HG03064 (cell line): ENCODE data around the gene FAT3.

Experiments
- ATAC-seq: cut with Tn5 transposase; IDR thresholded peaks from one replicate; pipeline ENCODE4 v1.9.1; 2021; ENCODE audit warnings: low read depth; ENCODE audit not compliant: unreplicated experiment

The FAT3 gene

GRCh38 chr11:92224407-92225124 lies at the start of gene FAT3:
FAT3 (plus strand) TSS chr11:92224818; CDS start chr11:92352113, 127,295 bp downstream.
- no peak for ATAC-seq

- no peak for ATAC-seq
These were observed 45.5 kb upstream of the FAT3 start for GRCh38 chr11:92179017-92179670.

- no peak for ATAC-seq
These were observed 44.4 kb upstream of the FAT3 start for GRCh38 chr11:92180226-92180625.

DNA sequence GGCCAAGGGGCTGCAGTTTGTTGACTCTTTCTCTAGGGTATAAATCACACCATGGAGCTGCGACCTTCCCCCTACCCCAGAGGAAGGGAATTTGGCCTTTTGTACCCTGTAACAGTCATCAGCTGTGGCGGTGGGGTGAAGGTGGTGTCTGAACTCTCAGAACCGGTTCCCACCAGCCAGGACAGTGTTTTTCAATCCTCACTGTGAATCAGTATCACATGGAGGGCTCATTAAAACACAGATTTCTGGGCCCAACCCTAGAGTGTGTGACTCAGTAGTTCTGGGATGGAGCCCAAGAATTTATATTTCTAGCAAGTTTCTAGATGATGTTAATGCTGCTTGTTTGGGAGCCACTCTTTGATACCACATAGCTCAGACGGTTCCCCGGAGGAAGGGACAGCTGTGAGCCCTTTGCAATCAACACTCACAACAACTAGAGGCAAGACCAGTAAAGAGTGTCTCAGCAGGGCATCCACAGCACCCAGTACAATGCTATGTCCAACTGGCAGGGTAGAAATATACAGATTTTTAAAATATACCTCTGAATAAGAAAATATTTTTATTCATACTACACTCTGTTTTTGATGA lies 43.9 kb upstream of the FAT3 start:
- no peak for ATAC-seq

GRCh38 chr11:92190535-92191206 lies 33.9 kb upstream of the FAT3 start:
- no peak for ATAC-seq

GRCh38 chr11:92192141-92192540 lies 32.5 kb upstream of the FAT3 start:
- no peak for ATAC-seq

- no peak for ATAC-seq
These were observed 26.4 kb upstream of the FAT3 start for GRCh38 chr11:92198268-92198667.

DNA sequence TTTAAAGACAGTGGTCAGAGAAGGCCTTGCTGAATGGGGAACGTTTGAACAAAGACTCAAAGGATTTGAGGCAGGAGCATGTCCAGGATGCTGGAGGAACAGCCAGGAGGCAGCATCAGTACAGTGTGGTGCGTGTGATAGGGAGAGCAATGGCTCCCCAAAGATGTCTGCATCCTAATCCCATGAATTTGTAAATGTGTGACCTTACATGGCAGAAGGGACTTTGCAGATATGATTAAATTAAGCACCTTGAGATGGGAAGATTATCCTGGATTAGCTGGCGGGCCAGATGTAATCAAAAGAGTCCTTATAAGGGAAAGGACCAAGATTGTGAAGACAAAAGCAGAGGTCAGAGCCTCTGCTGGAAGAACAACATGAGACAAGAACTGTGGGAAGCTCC lies 24.6 kb upstream of the FAT3 start:
- no peak for ATAC-seq

DNA sequence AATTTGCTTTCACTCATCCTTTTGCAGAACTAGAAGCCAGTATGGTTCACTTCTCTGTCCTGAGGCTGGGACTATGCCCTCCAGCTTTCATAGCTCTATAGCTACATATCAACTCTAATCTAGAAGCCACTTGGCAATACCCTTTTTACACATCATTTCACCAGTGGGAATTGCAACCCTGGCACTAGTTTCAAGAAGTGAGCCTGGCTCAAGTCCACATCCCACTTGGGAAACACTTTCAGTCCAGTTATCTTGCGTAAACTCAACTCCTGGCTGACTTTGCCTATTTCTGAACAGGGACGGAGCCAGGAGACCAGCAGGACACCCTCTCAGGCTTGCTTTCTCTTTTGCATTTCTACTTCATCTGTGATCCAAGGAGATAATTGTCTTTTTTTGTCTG lies 19.9 kb upstream of the FAT3 start:
- no peak for ATAC-seq

DNA sequence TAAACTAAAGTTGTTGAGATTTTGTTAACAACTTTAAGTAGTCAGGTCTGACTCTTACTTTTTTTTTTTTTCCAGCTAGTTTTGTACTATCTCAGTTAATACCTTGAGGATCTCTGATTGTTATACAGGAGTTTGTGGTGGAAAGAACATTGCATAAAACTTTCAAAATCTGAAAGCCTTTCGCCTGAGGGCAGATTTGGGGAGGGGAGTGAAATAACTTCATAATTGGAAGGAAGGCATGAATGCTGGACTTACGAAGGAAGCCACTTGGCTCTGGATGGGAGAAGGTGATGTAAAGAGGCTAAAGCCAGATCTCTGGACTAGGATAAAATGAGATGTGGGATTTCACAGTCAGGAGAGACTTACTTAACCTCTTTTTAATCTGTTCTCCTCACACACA lies 18.2 kb upstream of the FAT3 start:
- ATAC-seq = no peak

DNA sequence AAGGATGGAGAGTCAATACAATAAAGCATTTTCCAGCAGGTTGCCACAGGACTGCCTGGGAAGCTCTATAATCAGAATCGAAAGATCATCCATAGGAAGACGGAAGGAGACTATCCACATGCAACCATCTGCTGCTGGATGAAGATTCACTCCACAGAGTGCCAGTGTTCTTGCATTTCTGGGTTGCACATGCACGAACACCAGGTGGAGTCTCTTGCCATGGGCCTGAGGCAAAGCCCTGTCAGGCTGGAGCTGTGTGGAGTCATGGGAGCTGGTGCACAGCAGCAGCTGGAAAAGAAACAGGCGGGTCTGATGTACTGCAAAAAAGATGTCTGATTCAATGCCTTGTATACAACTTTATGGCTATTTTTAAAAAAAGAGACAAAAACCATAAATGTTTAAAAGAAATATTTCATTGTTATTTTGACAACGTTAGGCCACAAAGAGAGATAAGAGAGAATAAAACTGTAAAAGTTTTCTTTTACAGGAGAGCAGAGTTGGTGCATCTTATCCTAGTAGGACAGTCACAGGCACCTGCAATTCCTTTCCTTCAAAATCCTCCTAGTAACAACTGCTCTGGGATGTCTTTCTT lies 12.9 kb upstream of the FAT3 start:
- no peak for ATAC-seq

GRCh38 chr11:92212530-92212929 lies 12.1 kb upstream of the FAT3 start:
- no peak for ATAC-seq

DNA sequence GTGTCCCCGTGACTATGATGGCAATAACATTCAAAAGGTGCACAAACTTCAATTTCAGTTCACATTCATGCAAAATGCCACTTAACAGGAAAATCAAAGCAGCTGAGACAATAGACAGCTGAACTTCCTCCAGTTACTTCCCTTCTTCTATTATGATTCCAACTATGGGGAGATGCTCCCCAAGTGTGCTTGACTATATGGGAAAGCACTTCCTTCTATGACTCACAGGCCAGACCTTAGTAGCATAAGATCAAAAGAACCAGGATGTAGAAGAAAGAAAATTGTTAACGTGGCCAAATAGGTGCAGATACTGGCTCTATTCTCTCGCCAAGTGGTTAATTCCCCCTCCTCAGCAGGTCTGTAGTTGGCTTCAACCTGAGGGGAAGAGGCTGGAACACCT lies 7.8 kb upstream of the FAT3 start:
- ATAC-seq = no peak

GRCh38 chr11:92219476-92219875 lies 5.1 kb upstream of the FAT3 start:
- no peak for ATAC-seq

DNA sequence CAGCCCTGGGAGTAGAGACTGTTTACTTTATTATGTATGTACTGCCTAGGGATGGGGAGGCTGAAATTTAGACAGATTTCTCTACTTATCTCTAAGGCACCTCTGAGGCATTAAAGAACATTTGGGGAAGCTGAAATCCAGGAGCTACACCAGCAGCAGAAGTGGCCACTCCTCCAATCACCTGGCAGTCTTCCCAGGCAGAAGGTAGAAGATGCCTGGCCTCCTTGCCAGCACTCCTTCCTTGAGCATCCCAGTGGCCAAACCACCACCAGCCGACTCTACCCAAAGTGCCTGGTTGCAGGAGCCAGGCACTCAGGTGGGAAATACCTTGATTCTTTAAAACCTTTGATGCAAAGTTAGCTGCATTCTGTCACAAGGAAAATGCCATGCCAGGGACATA lies 1.9 kb upstream of the FAT3 start:
- ATAC-seq = no peak

- ATAC-seq = no peak
These were observed 588 bp upstream of the FAT3 start for GRCh38 chr11:92224054-92224406.

DNA sequence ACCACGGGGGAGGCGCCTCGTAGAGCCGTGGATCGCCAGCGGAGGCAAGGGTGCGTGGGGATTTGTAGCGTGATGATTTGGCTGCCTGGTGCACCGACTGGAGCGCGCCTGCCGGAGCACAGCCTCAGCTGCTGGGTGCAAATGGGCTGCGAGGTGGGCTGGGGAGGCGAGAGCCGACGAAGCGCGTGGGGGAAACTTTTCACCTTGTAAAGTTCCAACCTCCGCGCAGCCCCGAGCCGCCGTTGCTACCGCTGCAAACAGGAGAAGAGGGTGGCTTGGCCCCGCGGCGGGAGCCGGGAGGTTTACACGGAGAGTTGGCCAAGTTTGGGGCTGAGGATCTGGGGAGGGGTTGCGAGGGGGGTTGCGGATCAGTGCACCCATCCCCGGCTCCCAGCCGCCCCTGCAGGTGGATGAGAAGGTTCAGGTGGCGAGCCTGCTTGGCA lies 528 bp downstream of the FAT3 start:
- no peak for ATAC-seq

GRCh38 chr11:92225568-92226330 lies 1.1 kb downstream of the FAT3 start:
- ATAC-seq = no peak

GRCh38 chr11:92226331-92227229 lies 2.0 kb downstream of the FAT3 start:
- ATAC-seq = no peak
